OCI-M2 (cell line): Measurements from ENCODE around the gene VAV2.

Source experiments
- DNase-seq: peaks from one replicate; lab custom pipeline; 2025; ENCODE audit not compliant: unreplicated experiment; lab: John Stamatoyannopoulos, UW

VAV2 gene

DNA sequence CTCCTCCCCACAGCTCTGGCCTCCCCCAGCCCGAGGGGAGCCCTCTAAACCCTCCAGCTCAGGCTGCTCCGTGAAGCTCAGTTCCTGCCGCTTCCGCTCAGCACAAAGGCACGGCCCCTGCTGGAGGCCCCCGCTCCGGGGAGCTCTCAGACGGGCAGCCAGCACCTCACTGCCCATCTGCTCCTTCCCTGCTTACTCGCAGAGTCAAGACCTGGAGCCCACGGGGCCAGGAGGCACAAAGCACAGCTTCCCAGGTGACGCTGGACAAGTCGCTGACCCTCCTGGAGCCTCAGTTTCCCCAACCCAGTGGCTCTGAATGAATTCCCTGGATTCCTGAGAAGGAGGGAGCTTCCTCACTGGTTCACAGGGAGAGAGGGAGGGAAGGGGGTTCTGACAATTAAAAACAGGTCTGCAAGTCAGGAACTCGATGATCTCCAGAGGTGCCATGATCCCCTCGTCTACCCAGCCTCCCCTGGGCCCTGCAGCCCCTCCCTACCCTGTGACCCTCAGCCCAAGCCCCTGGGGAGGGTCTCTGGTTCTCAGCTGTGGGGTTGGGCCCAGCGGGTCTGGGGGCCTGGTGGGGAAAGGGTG lies 36.2 kb downstream of the VAV2 start:
- DNase-seq = no peak

DNA sequence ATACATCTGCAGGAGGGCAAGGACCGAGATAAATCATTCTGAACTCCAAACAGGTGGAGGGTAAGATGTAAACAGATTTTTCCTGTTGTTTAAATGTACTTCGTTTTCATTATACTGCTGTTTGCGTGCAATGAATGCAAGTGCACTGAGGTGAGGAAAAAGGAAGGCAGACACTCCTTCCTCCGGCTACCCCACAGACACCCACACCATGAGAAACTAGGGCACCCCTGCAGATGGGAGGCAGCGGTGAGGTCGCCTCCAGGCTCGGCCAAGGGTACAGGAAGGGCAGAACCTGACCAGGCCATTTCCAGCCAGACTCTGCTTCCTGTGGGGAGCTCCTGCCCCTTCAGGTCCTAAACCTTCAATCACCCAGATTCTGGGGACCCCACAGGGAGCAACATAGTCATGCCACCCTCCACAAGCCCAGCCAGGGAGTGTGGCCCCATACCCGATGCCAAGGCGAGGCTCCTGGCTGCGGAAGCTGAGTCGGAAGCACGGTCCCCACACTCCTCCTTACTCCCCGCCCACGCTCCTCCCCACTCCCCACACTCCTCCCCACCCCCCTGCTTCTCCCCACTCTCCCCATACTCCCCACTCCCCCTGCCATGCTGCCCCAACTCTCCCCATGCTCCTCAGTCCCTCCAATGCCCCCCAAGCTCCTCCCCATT lies 37.1 kb downstream of the VAV2 start:
- no peak for DNase-seq

DNA sequence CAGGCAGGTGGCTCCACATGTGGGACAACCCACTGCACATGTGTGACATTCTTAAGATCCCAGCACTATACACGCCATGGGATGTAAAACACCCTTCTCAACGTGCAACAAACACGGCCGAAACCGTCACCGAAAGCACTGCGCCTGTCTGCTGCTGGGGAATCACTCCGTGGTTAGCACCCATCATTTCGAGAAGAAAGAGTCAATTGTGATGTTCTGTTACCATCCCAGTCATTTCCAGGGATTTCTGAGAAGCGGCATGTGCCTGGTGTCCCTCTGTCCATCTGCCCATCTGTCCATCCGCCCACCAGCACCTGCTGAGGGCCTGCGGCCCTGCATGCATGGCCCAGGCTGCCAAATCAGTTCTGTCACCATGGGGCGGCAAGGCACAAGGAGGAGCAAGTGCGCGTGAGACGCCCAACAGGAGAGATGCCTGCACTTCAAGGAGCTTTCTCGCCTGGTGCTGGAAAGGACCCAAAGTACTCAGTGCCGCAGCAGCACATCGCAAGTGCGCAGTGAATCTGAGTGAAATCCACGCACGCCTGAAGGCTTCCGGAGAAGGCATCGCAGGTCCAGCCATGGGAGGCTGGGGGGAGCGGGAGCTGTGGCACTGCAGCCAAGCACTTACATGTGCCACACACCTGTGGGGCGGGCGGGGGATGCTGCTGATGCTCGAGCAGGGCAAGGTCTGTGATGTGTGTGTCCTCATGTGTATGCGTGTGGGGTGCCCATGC lies 38.0 kb downstream of the VAV2 start:
- DNase-seq = no peak

DNA sequence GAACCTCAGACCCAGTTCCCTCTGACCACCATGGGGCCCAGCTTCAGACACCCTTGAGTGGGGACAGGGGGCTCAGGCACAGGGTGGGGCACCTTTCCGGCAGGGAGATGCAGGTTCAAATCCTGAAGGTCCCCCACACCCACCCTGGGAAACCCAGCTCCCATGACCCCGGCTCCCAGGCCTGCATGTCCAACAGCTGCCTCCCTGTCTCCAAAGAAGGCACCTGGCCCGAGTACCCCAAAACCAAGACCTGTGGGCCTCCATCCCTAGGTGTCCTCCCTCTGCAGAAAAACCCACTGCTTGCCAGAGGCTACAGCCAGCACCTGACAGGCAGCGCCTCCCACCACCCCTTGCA lies 38.5 kb downstream of the VAV2 start:
- DNase-seq = no peak

DNA sequence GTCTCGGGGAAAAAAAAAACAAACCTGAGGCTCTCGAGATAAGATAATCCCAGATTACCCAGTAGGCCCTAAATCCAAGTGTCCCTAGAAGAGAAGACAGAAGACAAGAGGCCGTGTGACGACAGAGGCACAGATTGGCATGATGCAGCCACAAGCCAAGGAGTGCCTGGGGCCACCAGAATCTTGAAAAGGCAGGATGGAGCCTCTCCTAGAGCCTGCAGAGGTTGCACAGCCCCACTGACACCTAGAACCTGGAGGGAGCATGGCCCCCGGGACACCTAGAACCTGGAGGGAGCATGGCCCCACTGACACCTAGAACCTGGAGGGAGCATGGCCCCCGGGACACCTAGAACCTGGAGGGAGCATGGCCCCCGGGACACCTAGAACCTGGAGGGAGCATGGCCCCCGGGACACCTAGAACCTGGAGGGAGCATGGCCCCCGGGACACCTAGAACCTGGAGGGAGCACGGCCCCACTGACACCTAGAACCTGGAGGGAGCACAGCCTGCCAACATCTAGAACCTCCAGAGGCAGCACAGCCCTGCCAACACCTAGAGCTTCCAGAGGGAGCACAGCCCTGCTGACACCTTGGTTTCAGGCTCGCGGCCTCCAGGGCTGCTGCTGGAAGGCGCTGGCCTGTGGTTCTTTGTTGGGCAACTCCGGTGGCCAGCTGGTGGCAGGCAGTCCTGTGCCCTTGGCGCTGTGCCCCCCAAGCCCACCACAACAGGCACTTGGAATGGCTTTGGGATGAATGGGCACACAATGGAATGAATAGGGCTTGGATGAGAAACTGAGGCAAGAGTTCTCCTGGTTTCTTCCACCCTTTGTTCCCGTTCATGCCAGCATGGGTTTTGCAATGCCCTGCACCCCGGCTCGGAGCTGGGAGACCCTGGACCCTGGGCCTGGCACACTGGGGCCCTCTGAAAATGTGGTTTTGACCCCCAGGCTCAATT lies 39.2 kb downstream of the VAV2 start:
- DNase-seq = no peak

DNA sequence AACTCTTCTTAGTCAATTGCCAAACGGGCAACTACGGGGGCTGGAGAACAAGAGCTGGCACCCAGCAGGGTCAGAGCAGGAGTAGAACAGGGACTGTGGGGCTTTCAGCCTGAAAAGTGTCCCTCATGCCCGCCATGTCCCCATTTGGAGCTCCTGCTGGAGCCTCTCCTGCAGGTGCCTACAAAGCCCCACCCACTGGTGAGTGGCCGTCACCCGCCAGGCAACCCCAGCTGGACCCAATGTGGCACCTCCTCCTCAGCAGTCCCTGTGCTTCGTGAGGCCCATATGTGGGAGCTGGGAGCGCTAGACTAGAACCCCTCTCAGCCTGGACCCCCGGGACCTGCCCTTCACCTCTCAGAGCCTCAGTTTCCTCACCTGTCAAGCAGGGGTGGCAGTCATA lies 40.9 kb downstream of the VAV2 start:
- DNase-seq = no peak

DNA sequence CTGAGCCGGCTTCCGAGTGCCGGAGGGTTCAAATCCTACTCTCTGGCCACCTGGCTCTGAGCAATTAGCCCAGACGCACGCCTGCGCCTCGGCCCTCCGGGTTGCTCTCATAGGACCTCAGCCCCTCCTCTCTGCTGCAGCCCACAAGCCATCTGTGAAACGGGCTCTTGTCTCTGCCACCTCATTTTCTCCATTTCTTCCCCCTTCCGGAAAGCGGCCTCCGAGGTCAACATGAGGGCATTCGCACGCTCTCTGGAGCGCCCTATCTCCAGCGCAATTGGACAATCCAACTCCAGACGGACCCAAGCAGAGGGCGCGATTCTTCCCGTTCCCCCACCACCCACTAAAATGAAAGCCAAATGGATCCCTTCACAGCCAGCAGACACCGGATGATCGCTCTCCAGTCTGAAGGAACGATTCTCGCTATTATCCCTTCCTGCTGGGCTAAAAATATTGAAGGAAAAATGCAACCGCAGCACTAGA lies 41.5 kb downstream of the VAV2 start:
- no peak for DNase-seq

DNA sequence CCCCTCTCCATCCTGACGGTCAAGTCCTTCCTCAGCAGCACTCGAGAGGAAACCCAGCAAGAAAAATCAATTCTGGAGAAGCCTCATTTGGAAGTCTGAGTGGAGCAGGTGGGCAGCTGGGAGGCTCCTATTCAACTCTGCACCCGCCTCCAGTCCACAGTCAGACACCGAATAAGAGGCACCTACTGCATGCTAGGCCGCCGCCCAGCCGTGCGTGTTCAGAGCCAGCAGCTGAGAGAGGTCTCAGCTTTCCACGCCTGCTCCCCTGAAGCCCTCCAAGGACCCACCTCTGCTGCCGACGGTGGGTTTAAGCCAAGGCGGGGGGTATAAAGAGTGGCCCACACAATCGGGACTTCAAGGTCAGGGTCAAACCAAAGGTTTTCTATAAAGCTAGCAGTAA lies 41.9 kb downstream of the VAV2 start:
- DNase-seq = no peak

DNA sequence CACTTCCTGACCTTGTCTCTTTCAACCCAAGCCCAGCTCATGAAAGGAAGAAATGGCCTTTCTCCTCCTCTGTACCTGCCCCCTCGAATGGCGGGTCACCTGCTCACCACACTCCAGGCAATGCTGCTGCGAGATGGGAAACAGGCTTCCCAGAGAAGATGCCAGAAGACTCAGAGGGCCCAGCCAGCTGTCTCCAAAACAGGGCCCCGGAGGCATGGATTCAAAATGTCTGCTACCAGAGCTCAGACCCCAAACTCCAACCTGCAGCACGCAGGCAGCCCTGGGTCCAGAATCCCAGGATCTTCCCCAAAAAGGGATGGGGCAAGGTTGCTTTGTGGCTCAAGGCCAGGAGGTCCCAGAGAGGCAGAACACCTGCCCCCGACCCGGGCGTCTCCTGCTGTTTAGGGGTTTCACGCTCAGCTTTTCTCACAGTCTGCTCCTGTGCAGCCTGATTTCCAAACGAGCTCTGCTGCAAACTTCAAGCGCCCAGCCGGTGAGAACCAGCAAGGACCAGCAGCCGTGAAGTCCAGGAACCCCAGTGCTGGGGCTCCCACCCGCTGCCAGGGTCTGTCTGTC lies 42.5 kb downstream of the VAV2 start:
- DNase-seq = no peak

DNA sequence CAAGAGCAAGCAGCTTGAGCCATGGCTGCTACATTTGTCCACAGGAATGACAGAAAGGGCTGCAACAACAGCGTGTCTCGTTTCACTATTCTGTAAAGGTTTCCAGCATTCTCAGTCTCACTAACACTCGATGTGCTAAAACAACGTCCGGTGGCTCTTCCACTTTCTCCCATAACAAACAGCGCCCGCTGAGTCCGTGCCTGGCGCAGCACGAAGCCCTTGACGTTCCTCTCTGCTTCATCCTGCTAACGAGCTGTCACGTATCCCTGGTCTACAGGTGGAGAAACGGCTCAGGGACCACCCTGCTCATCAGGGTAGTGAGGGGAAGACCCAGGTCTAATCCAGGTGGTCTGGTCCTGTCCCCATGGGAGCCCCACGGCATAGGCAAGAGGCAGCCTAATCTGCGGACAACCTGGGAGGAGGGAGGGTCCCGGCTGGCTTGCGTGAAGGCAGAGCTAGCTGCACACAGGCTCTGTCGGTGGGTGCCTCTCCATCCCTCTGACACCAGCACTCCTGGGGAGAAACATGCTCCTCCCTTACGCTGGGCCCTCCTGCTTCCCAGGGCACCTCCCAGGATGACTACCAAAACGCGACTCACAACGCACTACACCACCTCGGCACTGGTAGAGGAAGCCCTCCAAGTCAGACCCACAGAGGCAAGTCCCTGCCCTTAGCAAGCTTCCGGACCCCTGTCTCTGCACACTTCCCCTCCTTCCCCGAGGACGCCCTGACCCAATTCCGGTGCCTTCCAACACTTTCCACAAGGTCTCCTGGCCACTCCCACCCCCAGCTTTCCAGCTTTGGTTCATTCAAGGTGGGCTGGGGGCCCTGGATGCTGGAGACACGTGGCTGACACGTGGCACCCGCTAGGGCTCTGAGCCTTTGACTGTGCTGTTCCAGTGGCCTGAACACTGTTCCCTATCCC lies 43.3 kb downstream of the VAV2 start:
- DNase-seq = no peak

DNA sequence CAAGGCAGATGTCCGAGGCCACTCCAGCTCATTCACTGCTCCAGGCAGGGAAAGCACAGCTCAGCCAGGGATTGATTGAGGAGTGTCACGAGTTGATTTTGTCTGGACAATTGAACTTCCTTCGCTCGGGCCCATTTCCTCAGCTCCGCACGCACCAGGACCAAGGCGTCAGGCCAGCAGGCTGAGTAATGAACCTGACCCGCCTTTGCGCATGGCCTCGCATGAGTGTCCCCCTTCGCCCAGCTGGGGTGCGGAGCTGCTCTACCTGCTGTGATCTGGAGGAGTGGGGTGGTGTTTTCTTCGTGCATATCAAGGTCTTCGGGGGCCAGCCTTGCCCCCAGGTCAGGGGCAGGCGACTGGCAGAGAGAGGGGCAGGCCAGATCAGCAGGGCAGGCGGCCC lies 44.0 kb downstream of the VAV2 start:
- no peak for DNase-seq

DNA sequence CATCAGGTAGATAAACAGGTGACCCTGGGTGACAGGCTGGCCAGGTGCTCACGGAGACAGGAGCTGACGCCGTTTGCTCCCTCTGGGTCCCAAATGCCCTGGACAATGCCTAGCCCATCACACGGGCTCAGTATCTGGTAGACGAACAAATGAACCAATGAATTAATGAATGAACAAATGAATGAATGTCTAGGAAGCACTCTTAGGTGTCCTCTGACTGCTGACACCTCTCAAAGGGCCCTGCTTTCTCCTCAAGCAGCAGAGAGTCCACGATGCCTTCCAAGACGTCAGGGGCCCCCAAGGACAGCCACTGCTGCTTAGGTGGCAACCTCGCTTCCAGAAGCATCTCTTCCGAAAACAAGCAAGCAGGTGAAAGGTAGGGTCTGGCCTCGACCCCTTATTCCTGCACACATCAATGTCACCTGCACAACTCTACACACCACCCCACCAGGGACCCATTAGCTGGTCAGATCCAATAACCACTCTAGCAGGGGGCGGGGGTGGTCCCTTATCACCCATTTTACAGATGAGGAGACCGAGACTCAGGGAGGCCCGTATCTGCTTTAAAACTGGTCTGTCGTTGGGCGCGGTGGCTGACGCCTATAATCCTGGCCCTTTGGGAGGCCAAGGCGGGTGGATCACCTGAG lies 45.2 kb downstream of the VAV2 start:
- no peak for DNase-seq

DNA sequence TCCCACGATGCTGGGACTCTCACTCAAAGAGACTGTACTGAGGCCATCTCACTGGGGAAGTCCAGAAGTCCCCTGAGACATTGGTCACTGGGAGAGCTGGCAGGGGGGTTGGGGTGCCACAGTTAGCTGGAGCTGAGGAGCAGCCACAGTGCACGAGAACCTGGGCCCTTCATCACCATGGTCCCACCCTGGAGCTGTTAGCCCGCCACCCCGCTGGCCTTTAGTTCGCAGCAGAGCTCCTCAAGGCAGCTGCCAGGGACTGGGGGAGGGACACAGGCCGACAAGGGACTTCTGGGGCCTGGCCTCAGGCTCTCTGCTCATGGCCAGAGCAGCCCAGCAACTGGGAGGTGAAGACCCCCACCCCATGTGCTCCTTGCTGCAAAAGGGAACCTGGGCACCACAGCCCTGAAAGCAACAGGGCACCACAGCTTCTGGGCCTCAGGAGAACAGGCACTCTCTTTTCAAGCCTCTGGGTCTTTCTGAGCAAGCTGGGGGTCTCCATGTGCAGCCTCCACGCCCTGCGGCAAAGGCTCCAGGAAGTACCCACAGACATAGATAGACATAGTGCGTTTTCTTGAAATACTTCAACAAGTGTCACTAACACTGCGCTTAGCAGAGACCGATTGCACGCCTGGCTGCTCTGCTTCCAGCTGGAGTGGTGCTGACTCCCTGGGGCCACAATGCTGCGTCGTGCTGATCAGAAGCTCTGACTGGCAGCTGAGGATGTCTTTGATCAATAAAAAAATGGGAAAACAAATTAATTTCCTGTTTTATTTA lies 46.0 kb downstream of the VAV2 start:
- DNase-seq = no peak

DNA sequence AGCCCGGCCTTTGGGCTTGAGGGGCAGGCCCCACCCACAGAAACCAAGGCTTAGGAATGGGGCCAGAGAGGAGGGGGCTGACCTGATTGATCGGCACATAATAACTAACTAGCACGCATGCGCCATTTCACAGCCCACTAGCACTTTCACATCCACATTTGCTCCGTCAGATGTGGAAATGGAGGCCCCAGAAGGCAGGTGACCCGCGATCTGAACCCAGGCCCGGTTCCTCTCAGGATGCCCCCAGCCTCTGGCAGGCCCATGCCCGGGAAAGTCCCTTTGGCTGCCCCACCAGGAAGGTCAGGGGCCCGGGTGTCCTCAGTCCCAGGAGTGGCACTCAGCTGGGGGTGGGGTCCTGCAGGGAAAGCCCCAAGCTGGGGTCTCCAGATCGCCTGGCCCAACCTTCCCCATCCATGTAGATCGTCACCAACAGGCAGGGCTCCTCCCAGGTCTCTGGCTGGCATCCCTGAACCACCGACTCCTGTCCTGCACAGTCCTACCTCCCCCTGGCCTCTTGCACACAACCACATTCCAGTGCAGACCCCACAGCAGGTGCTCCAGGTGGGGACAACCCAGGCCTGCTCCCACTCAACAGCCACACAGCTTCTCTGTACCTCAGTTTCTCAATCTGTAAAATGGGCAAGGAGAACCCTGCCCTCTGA lies 46.7 kb downstream of the VAV2 start:
- DNase-seq = no peak

DNA sequence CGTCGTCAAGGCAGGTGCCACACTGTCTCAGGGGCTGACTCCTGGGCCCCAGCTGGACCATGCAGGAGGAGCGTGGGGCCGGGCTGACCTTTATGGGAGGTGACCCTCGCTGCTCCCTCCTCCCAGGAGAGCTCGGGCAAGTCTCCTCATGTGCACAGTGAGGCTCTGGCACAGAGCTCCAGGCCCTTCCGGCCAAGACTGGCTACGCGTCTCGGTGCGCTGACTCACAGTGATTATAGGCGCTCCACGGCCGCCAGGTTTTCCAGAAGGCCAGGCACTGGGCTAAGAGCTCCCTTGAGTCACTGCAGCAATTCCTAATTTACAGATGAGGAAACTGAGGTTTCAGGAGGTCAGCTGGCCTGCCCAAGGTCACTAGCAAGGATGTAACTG lies 47.4 kb downstream of the VAV2 start:
- no peak for DNase-seq

DNA sequence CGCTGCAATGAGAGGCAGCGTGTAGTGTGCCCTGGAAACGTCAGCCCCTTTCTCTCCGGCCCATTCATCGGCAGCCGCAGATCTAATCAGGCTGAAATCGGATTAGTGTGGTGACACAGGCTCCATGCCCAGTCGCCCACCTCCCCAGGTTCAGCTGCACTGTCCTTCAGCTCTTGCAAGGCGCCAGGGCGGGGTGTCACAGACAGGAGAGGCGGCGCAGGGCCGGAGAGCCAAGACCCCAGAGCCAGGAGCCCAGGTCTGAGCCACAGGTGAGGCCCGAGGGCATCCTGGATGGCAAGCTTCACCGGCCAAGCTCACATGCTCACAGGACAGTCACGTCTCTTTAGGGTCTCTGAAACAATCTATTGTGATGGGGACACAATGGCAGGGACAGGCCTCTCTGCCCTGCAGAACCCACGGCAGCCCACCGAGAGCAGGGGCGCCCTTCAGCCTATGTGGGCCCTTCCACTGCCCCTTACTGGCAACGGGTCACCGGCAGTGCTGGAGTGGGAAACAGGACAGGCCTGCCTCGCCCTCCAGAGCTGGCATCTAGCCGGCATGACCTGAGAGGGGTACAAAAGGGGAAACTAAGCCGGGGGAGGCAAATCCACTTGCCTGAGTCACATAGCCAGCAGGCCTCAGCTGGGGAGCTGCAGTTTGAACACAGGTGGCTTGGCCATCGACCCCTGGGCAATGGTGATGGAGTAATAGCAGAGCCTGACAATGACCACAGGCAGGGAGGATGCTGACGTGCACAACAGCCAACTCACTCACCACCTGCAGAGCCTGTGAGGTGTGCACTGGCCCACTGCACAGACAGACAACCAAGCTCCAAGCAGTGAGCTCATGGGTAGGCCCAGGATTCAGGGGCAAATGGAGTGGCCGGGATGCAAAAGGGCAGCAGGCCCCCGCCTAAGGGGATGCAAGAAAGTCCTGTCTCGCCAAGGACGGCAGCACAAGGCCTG lies 48.1 kb downstream of the VAV2 start:
- no peak for DNase-seq
